Bronchial epithelial cell (primary cell): Measurements from ENCODE around the gene DNAJC5. TPM values are rescaled to one million over a fixed set of nuclear protein-coding genes. Genes with fewer than 3 reads are reported as not detected.
"Not testable (repeated sequence)": the region's sequence is repeated elsewhere in the genome, so short reads cannot be mapped to it uniquely, and the experiment has no call there.

ENCODE experiments used
- DNase-seq: peaks from one replicate; pipeline ENCODE4 v3.0.0-alpha.2; 2010; ENCODE audit warnings: low read depth
- FAIRE-seq: peaks from 2 replicates; lab custom pipeline; 2011; peaks lifted over from hg19 to GRCh38; lab: Jason Lieb, UNC
- H3K27me3 ChIP-seq: 2 replicates; pipeline ENCODE4 v1.5.1; 2011; ENCODE audit warnings: low read length; ENCODE audit not compliant: control insufficient read depth, insufficient read depth
- H3K36me3 ChIP-seq: 2 replicates; pipeline ENCODE4 v1.5.1; 2011; ENCODE audit warnings: low read length; ENCODE audit not compliant: control insufficient read depth, insufficient read depth
- H3K4me3 ChIP-seq: 2 replicates; pipeline ENCODE4 v1.5.1; 2011; ENCODE audit warnings: mild to moderate bottlenecking, low read depth, low read length, control low read depth
- CTCF ChIP-seq: IDR thresholded peaks from 2 replicates; pipeline ENCODE4 v1.5.1; 2011; ENCODE audit warnings: mild to moderate bottlenecking, moderate library complexity, low read length, control low read depth, inconsistent platforms; ENCODE audit not compliant: insufficient read depth, severe bottlenecking
- total RNA-seq: library from RNA; depleted of rRNA; stranded (reverse); fragments of >200 nt; gene quantifications from 2 replicates; pipeline ENCODE4 v1.2.1, GENCODE V29; 2014

Gene DNAJC5
- total RNA-seq, 1 donor from 2014 or later = 121 TPM

- peaks cover 24% of the 10 kb centered on the region for H3K36me3 ChIP-seq
- H3K27me3 ChIP-seq = no peaks in the 10 kb centered on the region
- DNase-seq (peak; percentile 99), FAIRE-seq (no peak)
- no peak for TF ChIP-seq CTCF
- peak within 1 kb of the TSS; percentile 99 for H3K4me3 ChIP-seq
Measured at GRCh38 chr20:63864978-63865640, 29.8 kb upstream of the DNAJC5 start, which contains the start of gene TPD52L2. TSS of gene TPD52L2 (plus strand) at chr20:63865270. CDS start at chr20:63865366, 96 bp downstream.

GRCh38 chr20:63867042-63867441 lies 27.9 kb upstream of the DNAJC5 start:
- not testable (repeated sequence) for FAIRE-seq, DNase-seq, H3K27me3 ChIP-seq, H3K4me3 ChIP-seq
- peaks cover 22% of the 10 kb centered on the region for H3K36me3 ChIP-seq

GRCh38 chr20:63868264-63868663 lies 26.7 kb upstream of the DNAJC5 start:
- DNase-seq (no peak), FAIRE-seq (no peak)
- Histone ChIP-seq H3K27me3 (no peaks in the 10 kb centered on the region), H3K4me3 (no peak overlapping the region), H3K36me3 (peaks cover 15% of the 10 kb centered on the region)
- no peak for TF ChIP-seq CTCF

- FAIRE-seq (peak; percentile 95), DNase-seq (peak; percentile 97)
- H3K27me3 ChIP-seq = no peaks in the 10 kb centered on the region
- no peak overlapping the region for H3K4me3 ChIP-seq
- peaks cover 45% of the 10 kb centered on the region for H3K36me3 ChIP-seq
- TF ChIP-seq CTCF = no peak
Measured at GRCh38 chr20:63873477-63873971, 21.4 kb upstream of the DNAJC5 start.

- peaks cover 46% of the 10 kb centered on the region for H3K36me3 ChIP-seq
- H3K4me3 ChIP-seq, H3K27me3 ChIP-seq, DNase-seq, FAIRE-seq: not testable (repeated sequence)
Measured at GRCh38 chr20:63874241-63874640, 20.7 kb upstream of the DNAJC5 start.

GRCh38 chr20:63876489-63877036 lies 18.4 kb upstream of the DNAJC5 start:
- no peak for TF ChIP-seq CTCF
- Histone ChIP-seq H3K4me3 (no peak overlapping the region), H3K27me3 (no peaks in the 10 kb centered on the region), H3K36me3 (peaks cover 46% of the 10 kb centered on the region)
- no peak for FAIRE-seq
- DNase-seq = no peak
